Ascending aorta (tissue), 2 donors: ENCODE results near the gene SYPL2. TPM values are rescaled to one million over a fixed set of nuclear protein-coding genes. Genes with fewer than 3 reads are reported as not detected.
"Not testable (repeated sequence)": the region's sequence is repeated elsewhere in the genome, so short reads cannot be mapped to it uniquely, and the experiment has no call there.

Experiments
- DNase-seq, 2 donors: peaks; one replicate each; pipeline ENCODE4 v3.0.0-alpha.2; 2019; ENCODE audit warnings: low spot score in 2 of 2
- H3K27ac ChIP-seq, 2 donors: fragments of 200-600 bp; sonication (generic); one replicate each; pipeline ENCODE4 v1.5.1; 2016 to 2017; ENCODE audit warnings: mild to moderate bottlenecking in 1 of 2
- H3K27me3 ChIP-seq: fragments of 200-600 bp; sonication (generic); one replicate; pipeline ENCODE4 v1.5.1; 2017
- H3K36me3 ChIP-seq, 2 donors: fragments of 200-600 bp; sonication (generic); one replicate each; pipeline ENCODE4 v1.5.1; 2016
- H3K4me1 ChIP-seq, 2 donors: fragments of 200-600 bp; sonication (generic); one replicate each; pipeline ENCODE4 v1.5.1; 2016 to 2017; ENCODE audit warnings: mild to moderate bottlenecking in 1 of 2
- H3K4me3 ChIP-seq, 2 donors: fragments of 200-600 bp; sonication (generic); one replicate each; pipeline ENCODE4 v1.5.1; 2016 to 2017; ENCODE audit warnings: mild to moderate bottlenecking in 1 of 2
- H3K9me3 ChIP-seq, 2 donors: fragments of 200-600 bp; sonication (generic); one replicate each; pipeline ENCODE4 v1.5.1; 2016
- CTCF ChIP-seq, 3 experiments: fragments of 200-600 bp in 2 of 3; fragments of 450-650 bp in 1 of 3; sonication (generic) in 2 of 3; IDR thresholded peaks; one replicate each; pipeline ENCODE4 v1.5.1; 2016 to 2019; ENCODE audit warnings: antibody characterized with exemption in 3 of 3, mild to moderate bottlenecking in 1 of 3, moderate library complexity in 1 of 3
- intact Hi-C: fragments of 100-400 bp; cut with DNase I; formaldehyde crosslinking; loops from one replicate; pipeline ENCODE4 v1.15.1; 2023
- total RNA-seq: library from RNA; depleted of rRNA; stranded (reverse); fragments of >200 nt; gene quantifications from one replicate; pipeline ENCODE4 v1.1.0, GENCODE V29; 2016

Gene SYPL2
- total RNA-seq, 1 donor from 2014 or later = 8.1 TPM

GRCh38 chr1:109443476-109443875, 22.9 kb upstream of the SYPL2 start:
- DNase-seq = no peak
- H3K9me3 ChIP-seq = no peaks in the 10 kb centered on the region
- H3K4me3 ChIP-seq = no peak overlapping the region
- H3K36me3 ChIP-seq = no peaks in the 10 kb centered on the region
- TF ChIP-seq CTCF (IDR thresholded peaks at IDR 0.05) = no peak
- no peaks in the 10 kb centered on the region for H3K27me3 ChIP-seq
- H3K4me1 ChIP-seq = no peaks in the 10 kb centered on the region
- no peak overlapping the region for H3K27ac ChIP-seq
- intact Hi-C loops = no loop called here

GRCh38 chr1:109444346-109444745, 22.0 kb upstream of the SYPL2 start:
- H3K4me1 ChIP-seq = no peaks in the 10 kb centered on the region
- no peaks in the 10 kb centered on the region for H3K27me3 ChIP-seq
- no peaks in the 10 kb centered on the region for H3K36me3 ChIP-seq
- no peak overlapping the region for H3K27ac ChIP-seq
- H3K9me3 ChIP-seq = no peaks in the 10 kb centered on the region
- intact Hi-C loops = no loop called here
- no peak overlapping the region for H3K4me3 ChIP-seq
- TF ChIP-seq CTCF (IDR thresholded peaks at IDR 0.05) = no peak
- no peak for DNase-seq

- H3K27ac ChIP-seq, intact Hi-C loops: not testable (repeated sequence)
These were observed 20.2 kb upstream of the SYPL2 start for GRCh38 chr1:109445949-109446695.

GRCh38 chr1:109447524-109447923, 18.8 kb upstream of the SYPL2 start:
- no peaks in the 10 kb centered on the region for H3K36me3 ChIP-seq
- TF ChIP-seq CTCF (IDR thresholded peaks at IDR 0.05) = no peak
- no peak overlapping the region for H3K27ac ChIP-seq
- DNase-seq = no peak
- no peaks in the 10 kb centered on the region for H3K9me3 ChIP-seq
- H3K4me3 ChIP-seq = no peak overlapping the region
- no peaks in the 10 kb centered on the region for H3K4me1 ChIP-seq
- H3K27me3 ChIP-seq = no peaks in the 10 kb centered on the region
- intact Hi-C loops = no loop called here

More at GRCh38 chr1:109445949-109446695, 20.2 kb upstream of the SYPL2 start:
- not testable (repeated sequence) for H3K4me1 ChIP-seq, H3K27me3 ChIP-seq, H3K9me3 ChIP-seq, H3K36me3 ChIP-seq, DNase-seq, H3K4me3 ChIP-seq

GRCh38 chr1:109454497-109455133, 11.7 kb upstream of the SYPL2 start:
- DNase-seq = no peak
- Histone ChIP-seq H3K36me3 (no peaks in the 10 kb centered on the region), H3K27ac (no peak overlapping the region), H3K4me3 (no peak overlapping the region), H3K4me1 (no peaks in the 10 kb centered on the region), H3K27me3 (no peaks in the 10 kb centered on the region), H3K9me3 (no peaks in the 10 kb centered on the region)
- TF ChIP-seq CTCF (IDR thresholded peaks at IDR 0.05) = no peak
- intact Hi-C loops = no loop called here

GRCh38 chr1:109457819-109458218, 8.5 kb upstream of the SYPL2 start:
- Histone ChIP-seq H3K4me3 (no peak overlapping the region), H3K27me3 (no peaks in the 10 kb centered on the region), H3K9me3 (no peaks in the 10 kb centered on the region), H3K27ac (no peak overlapping the region), H3K36me3 (no peaks in the 10 kb centered on the region), H3K4me1 (no peaks in the 10 kb centered on the region)
- TF ChIP-seq CTCF (IDR thresholded peaks at IDR 0.05) = no peak
- intact Hi-C loops = no loop called here
- no peak for DNase-seq
